K562 (cell line): ENCODE results near the gene C6orf62.
"Not testable (repeated sequence)": the region's sequence is repeated elsewhere in the genome, so short reads cannot be mapped to it uniquely, and the experiment has no call there.

Experiments used
- CBX5 ChIP-seq: IDR thresholded peaks from 2 replicates; pipeline ENCODE4 v1.6.1; 2014; ENCODE audit warnings: low read depth, borderline replicate concordance
- IFI16 ChIP-seq: fragments of 250-450 bp; sonication (Bioruptor Pico); IDR thresholded peaks from 2 replicates; pipeline ENCODE4 v2.1.2; 2022; ENCODE audit warnings: mild to moderate bottlenecking, inconsistent platforms
- MXD1 ChIP-seq: fragments of 250-450 bp; sonication (Bioruptor Pico); IDR thresholded peaks from 2 replicates; pipeline ENCODE4 v1.8.0; 2021; ENCODE audit warnings: borderline replicate concordance, mild to moderate bottlenecking, moderate library complexity; ENCODE audit not compliant: poor library complexity, severe bottlenecking
- PHB ChIP-seq: fragments of 250-450 bp; sonication (Bioruptor Pico); IDR thresholded peaks from 2 replicates; pipeline ENCODE4 v1.5.0; 2021
- POLR2A ChIP-seq: fragments of 450-650 bp; conservative IDR thresholded peaks from 2 replicates; pipeline ENCODE4 v1.6.1; 2016
- POU5F1 ChIP-seq: fragments of 150-350 bp; IDR thresholded peaks from 2 replicates; pipeline ENCODE4 v1.6.1; 2014; ENCODE audit warnings: borderline replicate concordance, low read length, low read depth, mild to moderate bottlenecking; ENCODE audit not compliant: partially characterized antibody
- SMAD4 ChIP-seq: fragments of 250-450 bp; sonication (Bioruptor Pico); conservative IDR thresholded peaks from 2 replicates; pipeline ENCODE4 v1.8.0; 2021; ENCODE audit warnings: inconsistent platforms, mild to moderate bottlenecking, moderate library complexity
- SMARCA4 ChIP-seq: fragments of 450-650 bp; IDR thresholded peaks from 2 replicates; pipeline ENCODE4 v1.6.1; 2016
- ZNF274 ChIP-seq: IDR thresholded peaks from 2 replicates; pipeline ENCODE4 v1.6.1; 2011; ENCODE audit warnings: low read depth, mild to moderate bottlenecking, low read length, moderate library complexity, borderline replicate concordance
- TF ChIP-seq, protein P1 (sequence below), 3 experiments: IDR thresholded peaks in 2 of 3; conservative IDR thresholded peaks in 1 of 3; 2 replicates each; pipeline ENCODE4 v1.5.1; 2011 to 2012; ENCODE audit warnings: low read length in 3 of 3, mild to moderate bottlenecking in 3 of 3, control low read depth in 2 of 3, improper control_type of control experiment in 1 of 3, inconsistent platforms in 1 of 3, low read depth in 1 of 3, mixed read lengths in 1 of 3, moderate library complexity in 1 of 3; ENCODE audit not compliant: insufficient read depth in 2 of 3

GRCh38 chr6:24730653-24731052, 11.7 kb upstream of the C6orf62 start:
- not testable (repeated sequence) for TF ChIP-seq SMAD4 (CRISPR knock-in tag); MXD1 (CRISPR knock-in tag); CBX5; SMARCA4; POU5F1; PHB (CRISPR knock-in tag); ZNF274; POLR2A; IFI16
- TF ChIP-seq, protein P1, sequence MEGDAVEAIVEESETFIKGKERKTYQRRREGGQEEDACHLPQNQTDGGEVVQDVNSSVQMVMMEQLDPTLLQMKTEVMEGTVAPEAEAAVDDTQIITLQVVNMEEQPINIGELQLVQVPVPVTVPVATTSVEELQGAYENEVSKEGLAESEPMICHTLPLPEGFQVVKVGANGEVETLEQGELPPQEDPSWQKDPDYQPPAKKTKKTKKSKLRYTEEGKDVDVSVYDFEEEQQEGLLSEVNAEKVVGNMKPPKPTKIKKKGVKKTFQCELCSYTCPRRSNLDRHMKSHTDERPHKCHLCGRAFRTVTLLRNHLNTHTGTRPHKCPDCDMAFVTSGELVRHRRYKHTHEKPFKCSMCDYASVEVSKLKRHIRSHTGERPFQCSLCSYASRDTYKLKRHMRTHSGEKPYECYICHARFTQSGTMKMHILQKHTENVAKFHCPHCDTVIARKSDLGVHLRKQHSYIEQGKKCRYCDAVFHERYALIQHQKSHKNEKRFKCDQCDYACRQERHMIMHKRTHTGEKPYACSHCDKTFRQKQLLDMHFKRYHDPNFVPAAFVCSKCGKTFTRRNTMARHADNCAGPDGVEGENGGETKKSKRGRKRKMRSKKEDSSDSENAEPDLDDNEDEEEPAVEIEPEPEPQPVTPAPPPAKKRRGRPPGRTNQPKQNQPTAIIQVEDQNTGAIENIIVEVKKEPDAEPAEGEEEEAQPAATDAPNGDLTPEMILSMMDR (IDR thresholded peaks at IDR 0.05 in 2 of 3, conservative IDR thresholded peaks at IDR 0.05 in 1 of 3; ENCODE audit: insufficient read depth in 2 of 3, low read depth in 1 of 3, low read length in 3 of 3), result not testable (repeated sequence)
